ENCODE results near the gene REEP5. TPM values are rescaled to one million over a fixed set of nuclear protein-coding genes. Genes with fewer than 3 reads are reported as not detected.

Gene REEP5
- total and polyA plus RNA-seq, 9 of the 15 experiments (the other 6 are each of a cell fraction or from before 2014, with no cell fraction given): 14.7 to 102 (median 36.0) TPM

- TF ChIP-seq RREB1 (CRISPR knock-in tag; IDR thresholded peaks at IDR 0.05) (no peak), MGA (IDR thresholded peaks at IDR 0.05) (peak; percentile 100), SAFB2 (IDR thresholded peaks at IDR 0.05; ENCODE audit: borderline replicate concordance, low read depth, low read length, severe bottlenecking) (no peak), PATZ1 (CRISPR knock-in tag; IDR thresholded peaks at IDR 0.05; ENCODE audit: borderline replicate concordance) (no peak), POLR2B (IDR thresholded peaks at IDR 0.05; ENCODE audit: low read depth, partially characterized antibody) (peak; percentile 77), ELF4 (CRISPR knock-in tag; IDR thresholded peaks at IDR 0.05) (no peak)
These were observed 60.9 kb downstream of the REEP5 start, which contains the start of gene SRP19 (continued) for GRCh38 chr5:112860929-112861637.
